GM19023 (cell line): ENCODE data around the gene ILK.

Experiments used
- ATAC-seq: cut with Tn5 transposase; IDR thresholded peaks from one replicate; pipeline ENCODE4 v1.9.1; 2021; ENCODE audit warnings: mild to moderate bottlenecking, moderate library complexity; ENCODE audit not compliant: unreplicated experiment

Gene ILK

DNA sequence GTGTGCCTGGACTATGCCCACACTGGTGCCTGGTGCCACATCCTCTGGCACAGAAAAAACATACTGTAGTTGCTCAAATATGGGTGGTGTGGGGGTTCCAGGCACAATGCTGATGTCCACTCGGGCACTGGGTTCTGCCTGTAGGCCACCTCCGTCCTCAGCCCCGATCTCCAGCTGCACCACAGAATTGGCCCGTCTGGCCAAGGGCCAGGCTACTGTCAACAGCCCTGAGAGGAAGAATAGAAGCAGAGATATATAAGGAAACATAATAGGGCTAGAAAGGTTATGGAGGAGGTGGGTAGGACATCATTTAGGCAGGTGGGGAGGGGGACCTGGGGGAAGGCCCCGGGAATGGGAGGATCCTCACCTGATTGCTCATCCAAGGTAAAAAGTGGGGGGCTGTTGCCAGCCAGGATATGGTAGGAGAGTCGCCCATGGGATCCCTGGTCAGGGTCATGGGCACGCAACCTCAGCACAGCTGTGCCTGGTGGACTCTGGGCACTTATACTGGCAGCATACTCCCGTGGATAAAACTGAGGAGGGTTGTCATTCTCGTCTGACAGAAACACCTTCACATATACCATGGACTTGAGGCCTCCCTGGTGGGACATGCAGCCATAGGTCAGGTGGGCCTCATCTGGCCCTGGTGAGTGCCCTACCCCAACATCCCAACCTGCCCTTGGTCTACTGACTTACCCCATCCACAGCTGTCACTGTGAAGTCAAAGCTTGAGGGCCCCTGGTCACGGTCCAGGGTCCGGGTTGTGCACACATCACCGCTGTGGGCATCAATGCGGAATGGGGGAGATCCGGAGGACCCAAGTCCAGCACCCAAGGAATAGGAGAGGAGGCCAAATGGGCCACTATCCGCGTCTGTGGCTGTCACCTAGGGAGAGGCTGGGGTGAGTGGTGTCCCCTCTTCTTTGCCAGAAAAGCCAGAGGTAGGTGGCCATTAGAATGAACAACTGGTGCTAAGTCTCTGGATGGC is 30.1 kb downstream of the ILK start:
- ATAC-seq = no peak

DNA sequence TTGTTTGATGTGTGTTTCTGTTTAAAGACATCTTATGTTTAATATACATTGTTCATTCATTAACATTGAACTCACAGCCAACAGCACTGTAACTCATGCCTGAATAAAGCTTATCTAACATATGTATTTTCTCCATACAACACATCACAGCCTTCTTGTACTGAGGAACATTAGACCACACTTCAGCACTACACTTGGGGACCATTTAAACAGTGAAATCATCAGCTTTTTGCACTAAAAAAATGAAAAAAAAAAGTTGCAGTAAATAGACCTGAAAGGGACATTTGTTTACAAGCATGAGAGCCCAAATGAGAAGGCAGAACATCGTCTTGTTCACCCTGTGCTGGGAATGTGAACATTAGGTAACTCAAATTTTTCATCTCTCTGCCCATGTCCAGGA is 31.0 kb downstream of the ILK start:
- ATAC-seq = no peak

DNA sequence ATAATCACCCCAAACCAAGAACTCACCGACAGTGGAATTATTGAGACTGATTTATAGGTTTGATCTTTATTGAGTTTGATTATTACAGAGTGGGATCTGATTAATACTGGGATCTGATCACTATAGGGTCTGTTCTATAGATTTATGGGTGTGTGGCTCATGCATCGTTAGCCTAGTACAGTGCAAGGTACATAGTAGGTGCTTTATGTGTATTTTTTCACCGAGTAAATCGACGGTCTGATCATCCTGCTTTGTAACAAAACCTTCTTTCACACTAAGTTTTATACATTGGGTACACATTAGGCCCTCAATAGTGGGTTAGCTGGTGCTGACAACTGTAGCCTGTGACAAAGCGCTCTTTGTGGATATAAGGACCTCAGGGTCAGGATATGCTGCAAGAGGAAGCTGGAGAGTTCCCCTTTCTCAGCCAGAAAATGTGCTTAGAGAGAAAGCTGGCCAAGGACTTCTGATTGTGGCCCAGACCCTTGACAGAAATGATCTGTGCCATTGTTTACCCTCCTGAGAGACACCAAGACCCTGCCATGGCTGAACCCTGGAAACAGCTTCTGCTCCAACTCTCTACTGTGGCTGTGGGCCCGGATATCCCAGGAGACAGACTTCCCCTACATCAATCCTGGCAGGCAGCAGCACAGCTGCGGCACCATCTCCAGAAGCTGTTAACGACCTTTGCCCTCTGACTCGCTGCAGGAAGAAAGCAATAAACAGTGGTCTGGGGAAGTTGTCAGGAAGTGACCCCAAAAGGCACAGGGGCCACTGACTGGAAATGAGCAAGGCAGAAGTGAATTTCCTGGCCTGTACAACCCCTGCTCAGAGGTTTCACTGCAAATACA is 31.7 kb downstream of the ILK start:
- ATAC-seq = no peak

DNA sequence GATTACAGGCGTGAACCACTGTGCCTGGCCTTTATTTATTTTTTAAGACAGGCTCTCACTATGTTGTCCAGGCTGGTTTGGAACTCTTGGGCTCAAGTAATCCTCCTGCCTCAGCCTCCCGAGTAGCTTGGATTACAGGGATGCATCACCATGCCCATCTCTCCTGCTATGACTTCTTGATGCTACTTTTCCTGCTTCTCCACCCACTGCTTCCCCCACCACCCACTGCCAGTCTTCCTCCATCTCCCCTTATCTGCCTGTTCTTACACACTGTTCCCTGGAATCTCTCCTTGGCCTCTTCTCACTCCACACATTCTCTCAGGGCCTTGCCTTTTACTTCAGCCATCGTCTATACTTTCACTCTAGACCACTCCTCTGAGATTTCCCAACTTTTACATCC is 32.9 kb downstream of the ILK start:
- ATAC-seq = no peak

GRCh38 chr11:6637871-6638270 is 34.3 kb downstream of the ILK start:
- ATAC-seq = no peak

GRCh38 chr11:6638429-6638828 is 34.9 kb downstream of the ILK start:
- no peak for ATAC-seq

GRCh38 chr11:6640036-6640984 is 36.7 kb downstream of the ILK start:
- ATAC-seq = no peak

DNA sequence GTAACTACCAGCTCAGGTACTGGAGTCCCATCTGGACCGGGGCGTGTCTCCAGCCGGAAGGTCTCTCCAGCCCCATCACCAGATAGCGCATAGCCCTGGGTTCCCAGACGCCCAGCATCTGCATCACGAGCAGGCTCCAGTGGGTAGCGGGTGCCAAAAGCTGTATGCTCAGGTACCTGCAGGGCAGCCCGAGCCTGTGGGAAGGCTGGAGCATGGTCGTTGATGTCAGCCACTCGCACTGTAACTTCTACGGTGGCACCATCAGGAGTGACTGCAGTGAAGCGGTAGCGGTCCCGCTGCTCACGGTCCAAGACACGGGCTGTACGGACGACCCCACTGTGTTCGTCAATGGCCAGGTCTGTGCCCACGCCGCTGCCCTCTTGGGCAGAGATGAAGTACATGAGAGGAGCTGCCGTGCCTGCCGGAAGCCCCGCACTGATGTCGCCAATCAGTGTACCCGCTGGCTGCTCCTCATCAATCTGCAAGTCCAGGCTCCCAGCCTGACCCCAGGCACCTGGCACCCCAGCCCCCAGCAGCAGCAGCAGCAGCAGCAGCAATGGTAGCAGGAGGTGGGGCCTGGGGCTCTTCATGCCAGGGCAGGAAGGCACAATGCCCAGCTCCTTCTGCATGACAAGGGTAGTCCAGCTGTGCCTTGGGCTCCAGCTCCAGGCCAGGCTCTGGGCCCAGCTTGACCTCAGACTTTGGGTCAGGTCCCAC is 37.6 kb downstream of the ILK start:
- ATAC-seq = no peak

DNA sequence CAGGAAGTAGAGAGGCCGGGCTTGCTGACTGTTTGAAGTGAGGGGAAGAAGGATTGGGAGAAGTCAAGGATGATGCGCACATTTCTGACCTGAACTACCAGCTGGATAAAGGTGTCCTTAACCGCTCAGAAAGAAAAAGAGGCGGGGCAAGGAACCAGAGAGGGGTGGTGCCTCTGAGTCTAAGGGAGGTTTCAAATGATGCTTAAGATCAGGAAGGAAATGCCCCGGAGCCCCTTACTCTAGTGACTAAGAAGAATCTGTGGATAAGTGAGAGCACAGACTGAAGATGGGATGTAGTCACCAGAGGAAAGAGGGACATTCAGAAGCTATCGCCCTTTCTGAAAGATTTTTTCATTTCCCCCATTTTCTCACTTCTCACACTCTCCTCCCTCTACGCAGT is 39.4 kb downstream of the ILK start:
- no peak for ATAC-seq

DNA sequence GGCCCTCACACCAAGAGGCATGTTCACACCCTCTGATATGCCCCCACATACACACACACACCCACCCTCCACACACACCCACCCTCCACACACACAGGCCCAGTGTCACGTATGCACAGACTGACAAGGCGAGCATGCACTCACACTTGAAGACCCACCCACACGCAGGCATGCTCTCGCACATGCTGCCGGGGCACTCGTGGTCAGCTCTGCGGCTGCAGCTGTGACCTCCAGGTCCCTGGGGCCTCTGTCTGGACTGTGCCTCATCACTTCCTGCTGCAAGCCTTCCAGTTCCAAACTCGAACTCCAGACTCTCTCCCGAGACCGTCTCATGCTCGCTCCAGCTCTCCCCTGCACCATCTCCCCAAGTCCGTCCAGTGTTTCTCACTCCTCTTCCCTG is 42.5 kb downstream of the ILK start:
- ATAC-seq = peak; percentile 37

- no peak for ATAC-seq
Measured at GRCh38 chr11:6646576-6646917, 43.0 kb downstream of the ILK start.

DNA sequence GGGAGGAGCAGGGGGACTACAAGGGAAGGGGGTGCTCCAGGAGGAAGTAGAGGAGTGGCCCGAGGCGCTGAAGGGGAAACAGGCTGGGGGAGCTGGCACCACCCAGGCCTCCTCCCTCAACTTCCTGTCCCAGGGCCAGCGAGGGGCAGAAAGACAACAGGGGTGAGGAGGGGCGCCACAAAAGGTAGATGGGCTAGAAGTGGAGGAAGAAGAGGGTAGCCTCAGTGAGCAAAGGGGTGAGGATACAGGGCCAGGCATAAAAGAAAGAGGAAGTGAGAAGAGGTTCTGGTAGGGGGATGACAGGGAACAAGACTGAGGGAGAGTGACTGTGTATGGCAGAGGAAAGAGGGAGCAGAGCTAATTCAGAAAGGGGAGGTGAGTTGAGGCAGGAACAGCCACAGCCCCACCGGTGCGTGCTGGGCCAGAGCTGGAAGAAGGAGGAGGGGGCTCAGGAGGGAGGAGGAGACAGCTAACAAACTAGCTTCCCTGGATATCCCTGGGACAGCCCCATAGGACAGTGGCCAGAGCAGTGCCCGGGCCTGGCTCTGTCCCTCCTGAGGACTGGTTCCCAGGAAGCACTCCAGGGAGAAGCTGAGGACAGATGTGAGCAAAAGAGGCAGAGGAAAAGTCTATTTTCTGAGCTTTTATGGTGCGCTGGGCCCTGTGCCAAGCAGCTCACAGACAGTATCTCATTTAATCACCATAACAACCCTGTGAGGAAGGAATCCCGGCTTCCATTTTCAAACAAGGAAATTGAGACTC is 43.5 kb downstream of the ILK start:
- ATAC-seq = peak; percentile 85

DNA sequence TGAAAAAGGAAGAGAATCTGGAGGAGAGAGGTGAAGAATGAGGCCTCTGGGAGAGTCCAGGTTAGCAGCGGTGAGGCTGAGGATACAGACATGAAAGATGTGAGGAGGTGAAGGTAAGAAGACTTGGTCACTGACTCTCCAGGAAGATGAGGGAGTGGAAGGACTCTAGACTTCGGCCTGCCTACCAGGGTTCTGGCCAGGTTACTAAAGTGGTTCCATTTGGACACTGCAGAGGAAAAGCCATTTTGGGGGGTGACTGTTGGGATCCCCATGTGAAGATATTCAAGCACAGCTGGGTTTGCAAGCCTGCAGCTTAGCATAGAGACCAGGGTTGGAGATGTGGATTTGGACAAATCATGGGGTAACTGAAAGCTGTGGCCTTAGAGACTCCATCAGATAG is 44.3 kb downstream of the ILK start:
- ATAC-seq = no peak

DNA sequence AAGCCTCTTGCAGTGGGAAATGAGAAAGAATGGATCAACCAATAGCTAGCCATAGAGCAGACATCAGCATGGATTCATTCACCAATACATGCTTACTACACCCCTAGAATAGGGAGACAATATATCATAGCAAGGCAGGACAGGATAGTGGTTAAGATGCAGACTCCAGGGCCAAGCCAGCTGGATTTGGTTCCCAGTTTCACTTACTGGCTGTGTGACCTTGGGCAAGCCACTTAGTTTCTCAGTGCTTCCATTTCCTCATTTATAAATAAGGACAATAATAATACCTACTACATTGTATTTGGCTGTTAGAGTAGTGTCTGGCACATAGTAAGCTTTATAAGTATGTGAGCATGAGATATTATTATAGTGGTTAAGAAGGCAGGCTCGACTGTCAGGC is 44.9 kb downstream of the ILK start:
- ATAC-seq = no peak

DNA sequence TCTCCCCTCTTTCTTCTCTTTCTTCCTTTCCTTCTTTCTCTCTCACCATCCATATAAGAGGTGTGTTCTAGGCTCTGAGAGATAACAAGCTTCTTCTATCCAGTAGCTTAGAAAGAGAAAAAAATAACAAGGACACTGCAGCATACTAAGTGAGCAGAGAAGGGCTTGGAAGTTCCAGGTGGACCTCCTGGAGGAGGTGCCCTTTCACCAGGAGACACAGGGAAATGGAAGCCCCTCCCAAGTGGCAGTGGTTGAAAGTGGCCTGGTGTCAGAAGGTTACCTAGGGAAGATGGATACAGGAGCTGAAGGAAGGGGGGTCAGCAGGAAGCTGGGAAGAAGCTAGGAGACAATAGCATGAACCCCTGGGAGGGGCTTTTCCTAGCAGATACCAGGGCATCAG is 46.5 kb downstream of the ILK start:
- ATAC-seq = no peak

DNA sequence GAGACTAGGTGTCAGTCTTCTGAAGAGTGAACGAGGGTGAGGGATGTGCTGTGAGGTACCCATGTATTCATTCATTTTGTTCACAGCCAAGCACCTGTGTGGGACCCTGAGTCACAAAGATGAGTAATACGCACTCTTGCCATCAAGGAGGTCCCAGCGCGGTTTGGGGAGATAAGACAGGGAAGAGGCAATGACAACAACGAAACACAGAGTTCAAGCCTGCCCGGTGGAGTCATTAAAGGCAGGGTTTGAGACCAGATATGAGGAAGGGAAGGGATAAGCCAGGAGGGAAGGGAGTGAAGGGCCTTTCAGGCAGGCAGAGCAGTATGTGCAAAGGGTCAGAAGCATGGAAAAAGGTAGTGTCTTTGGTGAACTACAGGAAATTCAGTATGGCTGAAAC is 47.4 kb downstream of the ILK start:
- no peak for ATAC-seq

- no peak for ATAC-seq
Measured at GRCh38 chr11:6652182-6652581, 48.6 kb downstream of the ILK start.

DNA sequence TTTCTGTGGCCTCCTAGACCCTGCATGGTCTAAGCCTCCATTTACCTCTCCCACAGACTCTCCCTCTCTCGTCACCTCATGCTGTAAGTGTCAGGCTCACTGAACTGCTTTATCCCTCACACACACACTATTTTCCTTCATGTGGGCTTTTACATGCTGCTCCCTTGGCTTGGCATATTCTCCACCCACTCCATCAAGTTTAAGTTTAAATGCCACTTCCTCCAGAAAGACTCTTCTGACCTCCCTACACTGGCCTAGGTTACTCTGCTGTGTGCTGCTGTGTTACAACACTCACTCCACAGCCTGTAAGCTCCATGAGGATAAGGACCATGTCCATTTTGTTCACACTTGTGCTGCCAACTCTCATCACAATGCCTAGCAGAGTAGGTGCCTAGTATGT is 49.5 kb downstream of the ILK start:
- ATAC-seq = no peak

- ATAC-seq = no peak
Measured at GRCh38 chr11:6653656-6654055, 50.1 kb downstream of the ILK start.
